Activated CD4-positive, alpha-beta memory T cell treated with anti-CD3 and anti-CD28 coated beads for 36 hours (primary cell): ENCODE data around the gene RHOG. TPM values are rescaled to one million over a fixed set of nuclear protein-coding genes. Genes with fewer than 3 reads are reported as not detected.
"Not testable (repeated sequence)": the region's sequence is repeated elsewhere in the genome, so short reads cannot be mapped to it uniquely, and the experiment has no call there.

Experiments used
- CTCF ChIA-PET: fragments of 350-600 bp; sonication (Branson Sonifier 250); formaldehyde crosslinking; loops from one replicate; lab custom pipeline; 2021; ENCODE audit warnings: antibody characterized with exemption, inconsistent platforms; lab: Charles Lee
- POLR2A ChIA-PET: fragments of 350-600 bp; sonication (Branson Sonifier 250); formaldehyde crosslinking; loops from one replicate; lab custom pipeline; 2021; ENCODE audit warnings: antibody characterized with exemption; lab: Charles Lee
- DNase-seq: peaks from one replicate; pipeline ENCODE4 v3.0.0-alpha.2; 2020
- H3K27ac Mint-ChIP-seq: one replicate; pipeline ENCODE4 v1.8.0; 2021; ENCODE audit warnings: mixed read lengths
- H3K27me3 Mint-ChIP-seq: one replicate; pipeline ENCODE4 v1.8.0; 2021; ENCODE audit warnings: mixed read lengths
- H3K36me3 Mint-ChIP-seq: one replicate; pipeline ENCODE4 v1.8.0; 2021; ENCODE audit warnings: mixed read lengths
- H3K4me1 Mint-ChIP-seq: one replicate; pipeline ENCODE4 v1.8.0; 2021; ENCODE audit warnings: low read depth, mixed read lengths
- H3K4me3 Mint-ChIP-seq: one replicate; pipeline ENCODE4 v1.8.0; 2021; ENCODE audit warnings: mild to moderate bottlenecking, mixed read lengths
- H3K9me3 Mint-ChIP-seq: one replicate; pipeline ENCODE4 v1.8.0; 2021; ENCODE audit warnings: mixed read lengths
- intact Hi-C: fragments of 100-400 bp; cut with micrococcal nuclease; formaldehyde crosslinking; loops from one replicate; pipeline ENCODE4 v1.15.1; 2023
- total RNA-seq, 2 experiments: library from RNA; stranded (reverse); gene quantifications; one replicate each; pipeline ENCODE4 v1.2.3, GENCODE V29; 2021

RHOG gene
- total RNA-seq, 2 experiments from 2014 or later, result 181 to 186 TPM

GRCh38 chr11:3824714-3825472, 15.9 kb downstream of the RHOG start:
- peaks cover 33% of the 10 kb centered on the region for H3K4me1 Mint-ChIP-seq
- H3K4me3 Mint-ChIP-seq, result no peak overlapping the region
- intact Hi-C loops, result loop anchor here (1.0 kb wide), 1 partner anchor 12 kb away; no protein-coding TSS in a partner anchor
- H3K36me3 Mint-ChIP-seq, result peaks cover 33% of the 10 kb centered on the region
- ChIA-PET CTCF (interaction anchor here (0.6 to 3.3 kb wide), 12 partner anchors 10 to 260 kb away, joined by 3 to 26 read pairs (median 4); partner anchors contain the start of genes PGAP2 and RHOG), POLR2A (interaction anchor here (1.0 kb wide), 1 partner anchor 15 kb away, joined by 6 read pairs; the partner anchor contains the start of gene RHOG)
- peak overlapping the region; percentile 63 for H3K27ac Mint-ChIP-seq
- H3K9me3 Mint-ChIP-seq, result no peaks in the 10 kb centered on the region
- H3K27me3 Mint-ChIP-seq, result no peaks in the 10 kb centered on the region
- DNase-seq, result peak; percentile 88

- Mint-ChIP-seq H3K27me3 (no peaks in the 10 kb centered on the region), H3K36me3 (peaks cover 26% of the 10 kb centered on the region), H3K4me3 (no peak overlapping the region), H3K27ac (peak overlapping the region; percentile 20), H3K4me1 (peaks cover 30% of the 10 kb centered on the region), H3K9me3 (no peaks in the 10 kb centered on the region)
- CTCF ChIA-PET, result interaction anchor here (0.9 to 1.9 kb wide), 5 partner anchors 15 to 249 kb away, joined by 3 to 13 read pairs (median 4); partner anchors contain the start of genes PGAP2, RHOG and STIM1
- intact Hi-C loops, result loop anchor here (1.0 kb wide), 1 partner anchor 13 kb away; no protein-coding TSS in a partner anchor
- POLR2A ChIA-PET, result no interaction called here
- DNase-seq, result no peak
Measured at GRCh38 chr11:3823762-3824506, 16.8 kb downstream of the RHOG start.

- no peak overlapping the region for H3K27ac Mint-ChIP-seq
- CTCF ChIA-PET, result interaction anchor here (0.9 to 1.9 kb wide), 4 partner anchors 15 to 249 kb away, joined by 3 to 13 read pairs (median 7); partner anchors contain the start of genes PGAP2, RHOG and STIM1
Measured at GRCh38 chr11:3823303-3823702, 17.5 kb downstream of the RHOG start.

GRCh38 chr11:3822312-3822711, 18.4 kb downstream of the RHOG start:
- Mint-ChIP-seq H3K36me3 (peaks cover 14% of the 10 kb centered on the region), H3K27ac (no peak overlapping the region), H3K27me3 (no peaks in the 10 kb centered on the region), H3K4me1 (peaks cover 27% of the 10 kb centered on the region), H3K9me3 (no peaks in the 10 kb centered on the region), H3K4me3 (no peak overlapping the region)
- POLR2A ChIA-PET, result interaction anchor here (0.6 to 1.0 kb wide), 4 partner anchors 17 to 238 kb away, joined by 4 to 5 read pairs (median 5); no protein-coding TSS in a partner anchor
- CTCF ChIA-PET, result interaction anchor here (0.6 to 1.9 kb wide), 4 partner anchors 14 to 250 kb away, joined by 3 to 13 read pairs (median 6); partner anchors contain the start of gene PGAP2
- intact Hi-C loops, result no loop called here
- DNase-seq, result no peak

More at GRCh38 chr11:3823303-3823702, 17.5 kb downstream of the RHOG start:
- Mint-ChIP-seq H3K36me3 (peaks cover 24% of the 10 kb centered on the region), H3K4me1 (peaks cover 30% of the 10 kb centered on the region), H3K27me3 (no peaks in the 10 kb centered on the region), H3K9me3 (no peaks in the 10 kb centered on the region), H3K4me3 (no peak overlapping the region)
- intact Hi-C loops, result no loop called here
- POLR2A ChIA-PET, result interaction anchor here (1.0 kb wide), 1 partner anchor 16 kb away, joined by 5 read pairs; no protein-coding TSS in a partner anchor
- no peak for DNase-seq

GRCh38 chr11:3820971-3821370, 19.8 kb downstream of the RHOG start:
- Mint-ChIP-seq H3K9me3 (no peaks in the 10 kb centered on the region), H3K4me1 (peaks cover 16% of the 10 kb centered on the region), H3K36me3 (peaks cover 3% of the 10 kb centered on the region), H3K27me3 (no peaks in the 10 kb centered on the region), H3K27ac (no peak overlapping the region), H3K4me3 (no peak overlapping the region)
- ChIA-PET POLR2A (interaction anchor here (1.3 kb wide), 1 partner anchor 21 kb away, joined by 3 read pairs; no protein-coding TSS in a partner anchor), CTCF (interaction anchor here (0.6 to 4.0 kb wide), 5 partner anchors 13 to 252 kb away, joined by 3 to 31 read pairs (median 5); partner anchors contain the start of gene PGAP2)
- no peak for DNase-seq
- intact Hi-C loops, result no loop called here

- DNase-seq, result no peak
- ChIA-PET POLR2A (no interaction called here), CTCF (interaction anchor here (0.8 to 4.0 kb wide), 3 partner anchors 9 to 256 kb away, joined by 3 to 31 read pairs (median 6); partner anchors contain the start of gene PGAP2)
- intact Hi-C loops, result no loop called here
- Mint-ChIP-seq H3K27ac (no peak overlapping the region), H3K9me3 (no peaks in the 10 kb centered on the region), H3K4me1 (no peaks in the 10 kb centered on the region), H3K27me3 (no peaks in the 10 kb centered on the region), H3K4me3 (no peak overlapping the region), H3K36me3 (peaks cover 1% of the 10 kb centered on the region)
Measured at GRCh38 chr11:3817181-3817800, 23.5 kb downstream of the RHOG start.

- Mint-ChIP-seq H3K27me3 (no peaks in the 10 kb centered on the region), H3K9me3 (no peaks in the 10 kb centered on the region), H3K27ac (no peak overlapping the region)
Measured at GRCh38 chr11:3816673-3817072, 24.1 kb downstream of the RHOG start.

GRCh38 chr11:3815845-3816244, 24.9 kb downstream of the RHOG start:
- Mint-ChIP-seq H3K27ac (no peak overlapping the region), H3K36me3 (peaks cover 1% of the 10 kb centered on the region), H3K9me3 (no peaks in the 10 kb centered on the region), H3K27me3 (no peaks in the 10 kb centered on the region), H3K4me3 (no peak overlapping the region), H3K4me1 (no peaks in the 10 kb centered on the region)
- CTCF ChIA-PET, result interaction anchor here (1.5 kb wide), 1 partner anchor 257 kb away, joined by 6 read pairs; no protein-coding TSS in a partner anchor
- POLR2A ChIA-PET, result no interaction called here
- intact Hi-C loops, result no loop called here
- DNase-seq, result no peak

More at GRCh38 chr11:3816673-3817072, 24.1 kb downstream of the RHOG start:
- H3K4me3 Mint-ChIP-seq, result no peak overlapping the region
- intact Hi-C loops, result no loop called here
- ChIA-PET CTCF (interaction anchor here (0.8 to 1.5 kb wide), 2 partner anchors 9 to 256 kb away, joined by 3 to 6 read pairs; no protein-coding TSS in a partner anchor), POLR2A (no interaction called here)
- H3K36me3 Mint-ChIP-seq, result peaks cover 1% of the 10 kb centered on the region
- no peak for DNase-seq
- H3K4me1 Mint-ChIP-seq, result no peaks in the 10 kb centered on the region

- DNase-seq, H3K9me3 Mint-ChIP-seq, H3K36me3 Mint-ChIP-seq, intact Hi-C loops, H3K4me1 Mint-ChIP-seq, H3K4me3 Mint-ChIP-seq, POLR2A ChIA-PET, H3K27ac Mint-ChIP-seq, H3K27me3 Mint-ChIP-seq: not testable (repeated sequence)
- CTCF ChIA-PET, result interaction anchor here (1.1 to 2.7 kb wide), 2 partner anchors 17 to 258 kb away, joined by 3 to 9 read pairs; partner anchors contain the start of gene NUP98
Measured at GRCh38 chr11:3814832-3815231, 25.9 kb downstream of the RHOG start.

GRCh38 chr11:3810951-3811350, 29.8 kb downstream of the RHOG start:
- POLR2A ChIA-PET, result interaction anchor here (0.7 to 1.1 kb wide), 3 partner anchors 13 to 43 kb away, joined by 3 read pairs; no protein-coding TSS in a partner anchor

GRCh38 chr11:3810446-3810845, 30.3 kb downstream of the RHOG start:
- Mint-ChIP-seq H3K27me3 (no peaks in the 10 kb centered on the region), H3K4me1 (peaks cover 14% of the 10 kb centered on the region), H3K4me3 (no peak overlapping the region), H3K27ac (no peak overlapping the region), H3K9me3 (no peaks in the 10 kb centered on the region), H3K36me3 (no peaks in the 10 kb centered on the region)
- DNase-seq, result no peak
- intact Hi-C loops, result no loop called here
- POLR2A ChIA-PET, result interaction anchor here (0.7 to 1.1 kb wide), 3 partner anchors 12 to 44 kb away, joined by 3 read pairs; no protein-coding TSS in a partner anchor
- CTCF ChIA-PET, result interaction anchor here (1.1 to 5.3 kb wide), 6 partner anchors 9 to 262 kb away, joined by 3 to 40 read pairs (median 14); no protein-coding TSS in a partner anchor

More at GRCh38 chr11:3810951-3811350, 29.8 kb downstream of the RHOG start:
- no peak for DNase-seq
- Mint-ChIP-seq H3K9me3 (no peaks in the 10 kb centered on the region), H3K4me3 (no peak overlapping the region), H3K27ac (no peak overlapping the region), H3K36me3 (no peaks in the 10 kb centered on the region), H3K4me1 (peaks cover 14% of the 10 kb centered on the region), H3K27me3 (no peaks in the 10 kb centered on the region)
- CTCF ChIA-PET, result interaction anchor here (1.1 to 5.3 kb wide), 3 partner anchors 25 to 262 kb away, joined by 3 to 40 read pairs (median 3); no protein-coding TSS in a partner anchor
- intact Hi-C loops, result no loop called here
